Tibial nerve (tissue), 4 donors: ENCODE results near the gene POLDIP3. TPM values are rescaled to one million over a fixed set of nuclear protein-coding genes. Genes with fewer than 3 reads are reported as not detected.
"Not testable (repeated sequence)": the region's sequence is repeated elsewhere in the genome, so short reads cannot be mapped to it uniquely, and the experiment has no call there.

Experiments used
- DNase-seq, 2 donors: peaks; one replicate each; pipeline ENCODE4 v3.0.0-alpha.2; 2019; ENCODE audit warnings: low spot score in 2 of 2
- H3K27ac ChIP-seq, 4 donors: fragments of 200-600 bp; sonication (generic) in 3 of 4; one replicate each; pipeline ENCODE4 v1.5.1; 2017 to 2019; ENCODE audit warnings: mild to moderate bottlenecking in 1 of 4
- H3K27me3 ChIP-seq, 2 donors: fragments of 200-600 bp; sonication (generic) in 1 of 2; one replicate each; pipeline versions ENCODE4 v1.5.1 to v1.6.0; 2017 to 2019
- H3K36me3 ChIP-seq, 3 donors: fragments of 200-600 bp; sonication (generic); one replicate each; pipeline ENCODE4 v1.5.1; 2018 to 2019
- H3K4me1 ChIP-seq, 4 donors: fragments of 200-600 bp; sonication (generic) in 3 of 4; one replicate each; pipeline ENCODE4 v1.5.1; 2017 to 2019
- H3K4me3 ChIP-seq, 4 donors: fragments of 200-600 bp; sonication (generic) in 3 of 4; one replicate each; pipeline ENCODE4 v1.5.1; 2017 to 2019; ENCODE audit warnings: mild to moderate bottlenecking in 1 of 4, moderate library complexity in 1 of 4
- H3K9me3 ChIP-seq, 4 donors: fragments of 200-600 bp; sonication (generic) in 3 of 4; one replicate each; pipeline ENCODE4 v1.5.1; 2017 to 2019
- EP300 ChIP-seq, 2 donors: sonication (generic); formaldehyde crosslinking; IDR thresholded peaks; one replicate each; pipeline ENCODE4 v1.6.1; 2017; ENCODE audit warnings: antibody characterized with exemption in 2 of 2, mild to moderate bottlenecking in 1 of 2
- POLR2A ChIP-seq, 2 donors: fragments of 450-650 bp; IDR thresholded peaks; one replicate each; pipeline ENCODE4 v1.6.1; 2017; ENCODE audit warnings: antibody characterized with exemption in 2 of 2, mild to moderate bottlenecking in 2 of 2, moderate library complexity in 2 of 2
- WGBS, 2 donors: methylation state at CpG; one replicate each; pipeline ENCODE4 v1.1.5; 2018; 5-methylcytosine and 5-hydroxymethylcytosine counted together
- total RNA-seq, 4 donors: library from RNA; depleted of rRNA; stranded (reverse); fragments of >200 nt; gene quantifications; one replicate each; pipeline ENCODE4 v1.1.0, GENCODE V29; 2016
- TF ChIP-seq, protein P1 (sequence below), 5 experiments: fragments of 200-600 bp in 3 of 5; fragments of 450-650 bp in 2 of 5; sonication (generic) in 3 of 5; IDR thresholded peaks; one replicate each; pipeline ENCODE4 v1.5.1; 2016 to 2019; ENCODE audit warnings: antibody characterized with exemption in 5 of 5, mild to moderate bottlenecking in 3 of 5, moderate library complexity in 2 of 5

The POLDIP3 gene
- total RNA-seq, 4 donors from 2014 or later: 47.4 to 49.2 (median 48.5) TPM

DNA sequence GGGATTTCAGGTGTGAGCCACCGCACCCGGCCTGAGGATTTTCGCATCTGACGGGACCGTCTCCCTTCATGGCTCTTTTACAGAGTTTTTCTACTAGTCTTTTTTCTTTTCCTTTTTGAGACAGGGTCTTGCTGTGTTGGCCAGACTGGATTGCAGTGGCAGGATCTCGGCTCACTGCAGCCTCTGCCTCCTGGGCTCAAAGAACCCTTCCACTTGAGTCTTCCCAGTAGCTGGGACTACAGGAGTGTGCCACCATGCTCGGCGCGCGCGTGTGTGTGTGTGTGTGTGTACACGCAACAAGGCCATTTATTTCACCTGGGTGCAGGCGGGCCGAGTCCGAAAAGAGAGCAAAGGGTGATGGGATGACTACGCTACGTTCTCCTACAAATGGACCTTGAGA lies 50.0 kb downstream of the POLDIP3 start:
- Histone ChIP-seq H3K36me3 (peaks cover 0 to 37% (median 0%) of the 10 kb centered on the region in 3 donors), H3K4me3 (no peak overlapping the region), H3K27ac (no peak overlapping the region), H3K27me3 (no peaks in the 10 kb centered on the region), H3K4me1 (peaks cover 0 to 13% (median 5%) of the 10 kb centered on the region in 4 donors), H3K9me3 (no peaks in the 10 kb centered on the region)
- no peak for DNase-seq
- 98 to 99% methylated on average over 17 of the region's 17 CpGs for WGBS, 2 donors
- TF ChIP-seq POLR2A (IDR thresholded peaks at IDR 0.05) (no peak), EP300 (IDR thresholded peaks at IDR 0.05) (no peak)
- TF ChIP-seq, protein P1, sequence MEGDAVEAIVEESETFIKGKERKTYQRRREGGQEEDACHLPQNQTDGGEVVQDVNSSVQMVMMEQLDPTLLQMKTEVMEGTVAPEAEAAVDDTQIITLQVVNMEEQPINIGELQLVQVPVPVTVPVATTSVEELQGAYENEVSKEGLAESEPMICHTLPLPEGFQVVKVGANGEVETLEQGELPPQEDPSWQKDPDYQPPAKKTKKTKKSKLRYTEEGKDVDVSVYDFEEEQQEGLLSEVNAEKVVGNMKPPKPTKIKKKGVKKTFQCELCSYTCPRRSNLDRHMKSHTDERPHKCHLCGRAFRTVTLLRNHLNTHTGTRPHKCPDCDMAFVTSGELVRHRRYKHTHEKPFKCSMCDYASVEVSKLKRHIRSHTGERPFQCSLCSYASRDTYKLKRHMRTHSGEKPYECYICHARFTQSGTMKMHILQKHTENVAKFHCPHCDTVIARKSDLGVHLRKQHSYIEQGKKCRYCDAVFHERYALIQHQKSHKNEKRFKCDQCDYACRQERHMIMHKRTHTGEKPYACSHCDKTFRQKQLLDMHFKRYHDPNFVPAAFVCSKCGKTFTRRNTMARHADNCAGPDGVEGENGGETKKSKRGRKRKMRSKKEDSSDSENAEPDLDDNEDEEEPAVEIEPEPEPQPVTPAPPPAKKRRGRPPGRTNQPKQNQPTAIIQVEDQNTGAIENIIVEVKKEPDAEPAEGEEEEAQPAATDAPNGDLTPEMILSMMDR (IDR thresholded peaks at IDR 0.05): no peak

- not testable (repeated sequence) for H3K4me3 ChIP-seq, DNase-seq, H3K27ac ChIP-seq, H3K27me3 ChIP-seq, H3K9me3 ChIP-seq
- peaks cover 0 to 30% (median 0%) of the 10 kb centered on the region in 3 donors for H3K36me3 ChIP-seq
- WGBS, 2 donors: 65 to 69% methylated on average over 3 of the region's 3 CpGs
- peaks cover 0 to 13% (median 5%) of the 10 kb centered on the region in 4 donors for H3K4me1 ChIP-seq
Measured at GRCh38 chr22:42563943-42564342, 50.7 kb downstream of the POLDIP3 start.

DNA sequence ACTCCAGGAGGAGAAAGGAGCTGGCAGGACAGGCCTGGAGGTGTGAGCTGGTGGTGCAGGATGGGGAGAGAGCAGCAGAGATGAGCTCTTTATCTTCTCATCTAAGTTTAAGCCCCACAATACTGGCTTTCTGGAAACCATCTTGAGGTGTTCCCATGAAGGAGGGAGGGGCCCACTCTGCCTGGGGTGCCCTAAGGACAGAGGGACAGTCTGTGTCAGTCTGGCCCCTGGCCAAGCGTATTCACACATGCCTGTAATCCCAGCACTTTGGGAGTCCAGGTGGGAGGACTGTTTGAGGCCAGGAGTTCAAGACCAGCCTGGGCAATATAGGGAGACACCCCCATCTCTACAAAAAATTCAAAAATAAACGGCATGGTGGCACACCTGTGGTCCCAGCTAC lies 52.0 kb downstream of the POLDIP3 start:
- H3K36me3 ChIP-seq: peaks cover 0 to 20% (median 0%) of the 10 kb centered on the region in 3 donors
- TF ChIP-seq POLR2A (IDR thresholded peaks at IDR 0.05) (no peak), EP300 (IDR thresholded peaks at IDR 0.05) (no peak)
- TF ChIP-seq, protein P1 (IDR thresholded peaks at IDR 0.05): no peak
- no peaks in the 10 kb centered on the region for H3K9me3 ChIP-seq
- peaks cover 0 to 13% (median 5%) of the 10 kb centered on the region in 4 donors for H3K4me1 ChIP-seq
- 74 to 75% methylated on average over 2 of the region's 2 CpGs for WGBS, 2 donors
- no peak overlapping the region for H3K4me3 ChIP-seq
- H3K27me3 ChIP-seq: no peaks in the 10 kb centered on the region
- H3K27ac ChIP-seq: peak overlapping the region in 1 of 4 donors; percentile 19
- no peak for DNase-seq

- peaks cover 0 to 13% (median 5%) of the 10 kb centered on the region in 4 donors for H3K4me1 ChIP-seq
- H3K4me3 ChIP-seq: no peak overlapping the region
- 21% methylated on average over 8 of the region's 8 CpGs for WGBS, 2 donors
- no peaks in the 10 kb centered on the region for H3K9me3 ChIP-seq
- peak overlapping the region in 1 of 4 donors; percentile 19 for H3K27ac ChIP-seq
- peaks cover 0 to 20% (median 0%) of the 10 kb centered on the region in 3 donors for H3K36me3 ChIP-seq
- TF ChIP-seq EP300 (IDR thresholded peaks at IDR 0.05) (no peak), POLR2A (IDR thresholded peaks at IDR 0.05) (no peak)
- TF ChIP-seq, protein P1 (IDR thresholded peaks at IDR 0.05): no peak
- no peak for DNase-seq
- no peaks in the 10 kb centered on the region for H3K27me3 ChIP-seq
Measured at GRCh38 chr22:42562279-42562678, 52.4 kb downstream of the POLDIP3 start.

DNA sequence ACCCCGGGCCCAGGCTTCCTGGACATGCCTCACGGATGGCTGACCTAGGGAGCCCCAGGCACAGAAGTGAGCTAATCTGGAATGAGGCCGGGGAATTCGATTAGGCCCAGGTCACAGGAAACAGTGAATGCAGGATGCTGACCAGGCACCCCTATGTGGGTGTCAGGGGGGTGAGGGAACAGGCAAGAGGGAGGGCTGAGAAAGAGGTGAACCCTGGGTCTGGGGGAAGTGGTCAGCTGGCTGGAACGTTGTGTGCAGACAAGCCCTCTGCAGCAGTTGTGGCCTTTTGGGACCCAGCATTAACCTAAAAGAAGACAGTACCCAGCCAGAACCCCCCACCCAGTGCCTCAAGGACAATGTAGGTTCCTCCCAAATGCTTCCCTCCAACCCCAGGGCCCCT lies 52.8 kb downstream of the POLDIP3 start:
- TF ChIP-seq EP300 (IDR thresholded peaks at IDR 0.05) (no peak), POLR2A (IDR thresholded peaks at IDR 0.05) (no peak)
- TF ChIP-seq, protein P1 (IDR thresholded peaks at IDR 0.05): no peak
- H3K27me3 ChIP-seq: no peaks in the 10 kb centered on the region
- peaks cover 0 to 13% (median 5%) of the 10 kb centered on the region in 4 donors for H3K4me1 ChIP-seq
- no peak overlapping the region for H3K4me3 ChIP-seq
- peaks cover 0 to 20% (median 0%) of the 10 kb centered on the region in 3 donors for H3K36me3 ChIP-seq
- 23 to 41% methylated on average over 5 of the region's 5 CpGs for WGBS, 2 donors
- no peak for DNase-seq
- no peaks in the 10 kb centered on the region for H3K9me3 ChIP-seq
- no peak overlapping the region for H3K27ac ChIP-seq

- DNase-seq: no peak
- H3K36me3 ChIP-seq: peaks cover 0 to 13% (median 0%) of the 10 kb centered on the region in 3 donors
- no peaks in the 10 kb centered on the region for H3K27me3 ChIP-seq
- no peak overlapping the region for H3K27ac ChIP-seq
- peaks cover 0 to 13% (median 5%) of the 10 kb centered on the region in 4 donors for H3K4me1 ChIP-seq
- TF ChIP-seq, protein P1 (IDR thresholded peaks at IDR 0.05): peak in 4 of 5 experiments; percentile 7 to 37 (median 29)
- no peak for TF ChIP-seq EP300 (IDR thresholded peaks at IDR 0.05)
- WGBS, 2 donors: 64 to 67% methylated on average over 7 of the region's 7 CpGs
- H3K9me3 ChIP-seq: no peaks in the 10 kb centered on the region
- no peak overlapping the region for H3K4me3 ChIP-seq
Measured at GRCh38 chr22:42560781-42561180, 53.9 kb downstream of the POLDIP3 start.
